K562 (cell line): Measurements from ENCODE around the gene SRPK1. TPM values are rescaled to one million over a fixed set of nuclear protein-coding genes. Genes with fewer than 3 reads are reported as not detected.

ENCODE experiments used
- CBX1 ChIP-seq: sonication (generic); IDR thresholded peaks from 2 replicates; pipeline ENCODE4 v1.6.1; 2016; ENCODE audit warnings: antibody characterized with exemption, low read depth, mild to moderate bottlenecking
- FOSL1 ChIP-seq: fragments of 200-800 bp; sonication (Bioruptor generic); conservative IDR thresholded peaks from 2 replicates; pipeline ENCODE4 v1.6.1; 2016; ENCODE audit warnings: missing genetic modification characterization, missing compliant biosample characterization
- FOXP1 ChIP-seq: sonication (generic); formaldehyde crosslinking; IDR thresholded peaks from 2 replicates; pipeline ENCODE4 v1.8.0; 2022; ENCODE audit warnings: mild to moderate bottlenecking, missing genetic modification reagents
- GATA2 ChIP-seq: sonication (generic); formaldehyde crosslinking; IDR thresholded peaks from 2 replicates; pipeline ENCODE4 v1.4.0; 2020; ENCODE audit warnings: mild to moderate bottlenecking, missing genetic modification reagents
- MCM5 ChIP-seq: fragments of 450-650 bp; IDR thresholded peaks from 2 replicates; pipeline ENCODE4 v1.6.1; 2016; ENCODE audit warnings: low read depth
- NCOR1 ChIP-seq: fragments of 450-650 bp; IDR thresholded peaks from 2 replicates; pipeline ENCODE4 v1.6.1; 2016; ENCODE audit warnings: mild to moderate bottlenecking, moderate library complexity
- NFXL1 ChIP-seq: fragments of 450-650 bp; formaldehyde crosslinking; IDR thresholded peaks from 2 replicates; pipeline ENCODE4 v1.4.0; 2021; ENCODE audit warnings: mild to moderate bottlenecking
- NR2C1 ChIP-seq, 2 experiments: fragments of 450-650 bp; IDR thresholded peaks; 2 replicates each; pipeline ENCODE4 v1.6.1; 2017; ENCODE audit warnings: mild to moderate bottlenecking in 2 of 2, antibody characterized with exemption in 1 of 2, inconsistent platforms in 1 of 2, missing compliant biosample characterization in 1 of 2, missing genetic modification characterization in 1 of 2
- NR4A1 ChIP-seq, 2 experiments: fragments of 250-450 bp in 1 of 2; fragments of 450-650 bp in 1 of 2; sonication (Bioruptor Pico) in 1 of 2; IDR thresholded peaks; 2 replicates each; pipeline versions ENCODE4 v1.4.0 to v1.6.1; 2016 to 2020; ENCODE audit warnings: mild to moderate bottlenecking in 2 of 2, missing compliant biosample characterization in 1 of 2, missing genetic modification characterization in 1 of 2, moderate library complexity in 1 of 2
- RBBP5 ChIP-seq: fragments of 200-600 bp; sonication (generic); IDR thresholded peaks from 2 replicates; pipeline ENCODE4 v1.6.1; 2012; ENCODE audit warnings: borderline replicate concordance, mild to moderate bottlenecking, low read length, control low read depth, inconsistent platforms; ENCODE audit not compliant: insufficient read depth, poor library complexity, severe bottlenecking
- TBP ChIP-seq: optimal IDR thresholded peaks from 2 replicates; pipeline ENCODE3; 2011; ENCODE audit warnings: low read depth, low read length, improper control_type of control experiment
- ZBTB40 ChIP-seq, 2 experiments: fragments of 450-650 bp in 1 of 2; sonication (generic) in 1 of 2; formaldehyde crosslinking in 1 of 2; IDR thresholded peaks; 2 replicates each; pipeline versions ENCODE4 v1.7.1 to v1.9.0; 2016 to 2022; ENCODE audit warnings: inconsistent platforms in 1 of 2, mild to moderate bottlenecking in 1 of 2, missing genetic modification reagents in 1 of 2
- ZNF79 ChIP-seq: fragments of 250-450 bp; sonication (Bioruptor Pico); IDR thresholded peaks from 2 replicates; pipeline ENCODE4 v1.4.0; 2020; ENCODE audit warnings: low read depth, mild to moderate bottlenecking, moderate library complexity
- polyA plus RNA-seq, 8 experiments: library from polyadenylated mRNA; depleted of rRNA in 4 of 8; stranded (reverse) in 5 of 8; unstranded in 3 of 8; fragments of >200 nt; fragmentation: Nextera tagmentation in 2 of 8; fragmentation: Illumina TruSeq in 1 of 8; extraction: Ambion mirVana in 2 of 8; extraction: Trizol in 1 of 8; gene quantifications; 2 replicates each; pipeline versions ENCODE4 v1.2.1 to v1.2.3, GENCODE V29; 2011 to 2014; ENCODE audit warnings: inconsistent platforms in 1 of 8, missing spikeins in 1 of 8
- total RNA-seq, 7 experiments: library from RNA; depleted of rRNA in 6 of 7; stranded (reverse); fragments of >200 nt in 6 of 7; fragmentation: Illumina TruSeq in 2 of 7; extraction: Trizol in 2 of 7; gene quantifications; 2 replicates each; pipeline versions ENCODE4 v1.2.1 to v1.2.3, GENCODE V29; 2011 to 2021; ENCODE audit warnings: low replicate concordance in 1 of 7
- TF ChIP-seq, protein P1 (sequence below): sonication (generic); formaldehyde crosslinking; IDR thresholded peaks from 2 replicates; pipeline ENCODE4 v1.8.0; 2022; ENCODE audit warnings: missing genetic modification reagents, mild to moderate bottlenecking, moderate library complexity, borderline replicate concordance

The SRPK1 gene
- total and polyA plus RNA-seq, 9 of the 15 experiments (the other 6 are each of a cell fraction or from before 2014, with no cell fraction given): 99.6 to 185 (median 159) TPM

DNA sequence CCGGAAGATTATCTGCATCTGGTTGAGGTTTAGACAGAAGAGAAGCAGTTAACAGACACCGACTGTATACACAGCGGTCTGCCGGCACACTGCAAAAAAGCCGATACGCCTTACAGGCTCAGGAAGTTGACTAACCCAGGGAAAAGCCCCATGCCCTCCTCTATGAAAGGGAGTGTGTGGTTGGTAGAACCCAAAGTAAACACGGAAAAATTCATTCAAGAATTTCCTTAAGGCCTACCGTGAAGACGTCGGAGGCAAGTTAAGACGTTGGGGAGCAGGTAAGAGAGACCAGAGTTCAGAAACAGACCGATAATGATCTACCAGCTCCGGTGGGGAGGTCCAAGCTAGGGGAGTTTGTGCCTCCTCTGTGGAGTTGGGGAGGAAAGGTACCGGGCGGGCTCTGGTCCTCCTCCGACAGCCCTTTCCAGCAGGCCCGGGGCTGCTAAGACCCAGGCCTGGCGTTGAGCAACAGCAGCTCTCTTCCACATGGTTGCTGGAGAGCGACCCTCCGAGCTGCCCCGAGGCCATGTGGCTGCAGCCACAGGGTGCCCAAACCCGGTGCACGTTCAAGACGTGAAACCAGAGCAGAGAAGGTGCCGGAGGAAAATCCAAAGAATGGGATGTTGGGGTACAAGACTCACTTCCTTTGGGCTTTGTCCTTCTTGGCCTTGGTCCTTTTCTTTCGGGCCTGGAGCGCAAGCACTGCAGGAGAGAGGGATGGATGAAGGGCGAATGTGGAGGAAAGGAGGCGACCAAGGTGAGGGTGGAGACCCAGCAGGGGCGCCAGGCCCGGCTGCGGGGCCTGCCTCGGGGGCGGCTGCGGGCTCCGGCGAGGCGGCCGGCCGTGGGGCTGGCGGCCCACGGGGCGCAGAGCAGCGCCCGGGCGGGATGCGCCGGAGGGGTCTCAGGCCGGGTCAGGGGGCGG, 809 bp downstream of the SRPK1 start (continued):
- TF ChIP-seq CBX1 (0 out of 2 replicates have a peak, but pooled peaks have one; percentile 28), NR4A1 (CRISPR knock-in tag; IDR thresholded peaks at IDR 0.05) (no peak), NR4A1 (tag; IDR thresholded peaks at IDR 0.05) (no peak), TBP (no peak), NR2C1 (IDR thresholded peaks at IDR 0.05) (no peak), NR2C1 (tag; IDR thresholded peaks at IDR 0.05) (no peak), ZBTB40 (IDR thresholded peaks at IDR 0.05) (no peak), ZBTB40 (CRISPR knock-in tag; IDR thresholded peaks at IDR 0.05) (no peak), NCOR1 (no peak), RBBP5 (no peak), ZNF79 (CRISPR knock-in tag) (0 out of 2 replicates have a peak, but pooled peaks have one; percentile 8), NFXL1 (no peak), FOSL1 (no peak), MCM5 (no peak), FOXP1 (CRISPR knock-in tag) (no peak), GATA2 (CRISPR knock-in tag) (0 out of 2 replicates have a peak, but pooled peaks have one; percentile 35)
- TF ChIP-seq, protein P1, sequence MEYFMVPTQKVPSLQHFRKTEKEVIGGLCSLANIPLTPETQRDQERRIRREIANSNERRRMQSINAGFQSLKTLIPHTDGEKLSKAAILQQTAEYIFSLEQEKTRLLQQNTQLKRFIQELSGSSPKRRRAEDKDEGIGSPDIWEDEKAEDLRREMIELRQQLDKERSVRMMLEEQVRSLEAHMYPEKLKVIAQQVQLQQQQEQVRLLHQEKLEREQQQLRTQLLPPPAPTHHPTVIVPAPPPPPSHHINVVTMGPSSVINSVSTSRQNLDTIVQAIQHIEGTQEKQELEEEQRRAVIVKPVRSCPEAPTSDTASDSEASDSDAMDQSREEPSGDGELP (CRISPR knock-in tag): peak; percentile 59; the same call in 1 of the 2 replicates
